Epithelial cell of proximal tubule (primary cell): ENCODE measurements around the gene DTX2. TPM values are rescaled to one million over a fixed set of nuclear protein-coding genes. Genes with fewer than 3 reads are reported as not detected.

Source experiments
- total RNA-seq: library from RNA; depleted of rRNA; stranded (reverse); fragments of >200 nt; gene quantifications from 2 replicates; pipeline ENCODE4 v1.2.3, GENCODE V29; 2015

The DTX2 gene
- total RNA-seq, 1 donor from 2014 or later = 11.5 TPM

Other genes with a start within 250 kb of the DTX2 start
- 199 and 435 TPM in 2 replicates for gene HSPB1, start 159.0 kb upstream of the DTX2 start, total RNA-seq
- 71.4 and 74.7 TPM in 2 replicates for gene YWHAG, start 102.7 kb upstream of the DTX2 start, total RNA-seq
- gene SSC4D, start 52.0 kb upstream of the DTX2 start, total RNA-seq = 1.2 and 2.1 TPM in 2 replicates
- gene ZP3, start 36.8 kb upstream of the DTX2 start, total RNA-seq = 0.87 and 4.7 TPM in 2 replicates
- gene UPK3B, start 48.8 kb downstream of the DTX2 start, total RNA-seq = not detected in 2 replicates
- not detected in 2 replicates for gene SPDYE16, start 81.6 kb downstream of the DTX2 start, total RNA-seq
- gene POMZP3, start 165.6 kb downstream of the DTX2 start, total RNA-seq = 4.2 and 7.4 TPM in 2 replicates